HG03039 (cell line): ENCODE results near the gene MLX.
"Not testable (repeated sequence)": the region's sequence is repeated elsewhere in the genome, so short reads cannot be mapped to it uniquely, and the experiment has no call there.

Source experiments
- ATAC-seq: cut with Tn5 transposase; IDR thresholded peaks from one replicate; pipeline ENCODE4 v1.9.1; 2021; ENCODE audit warnings: mild to moderate bottlenecking, moderate library complexity; ENCODE audit not compliant: unreplicated experiment

MLX gene

GRCh38 chr17:42577532-42578281, 10.8 kb downstream of the MLX start, which contains the start of gene PSMC3IP:
PSMC3IP (minus strand) TSS chr17:42577729; CDS start chr17:42577686, 43 bp downstream.
- peak; percentile 51 for ATAC-seq

GRCh38 chr17:42578282-42578869, 11.5 kb downstream of the MLX start:
- ATAC-seq = no peak

- no peak for ATAC-seq
These were observed 13.1 kb downstream of the MLX start for GRCh38 chr17:42579794-42580551.

GRCh38 chr17:42581744-42582270, 14.9 kb downstream of the MLX start:
- no peak for ATAC-seq

GRCh38 chr17:42584880-42585279, 18.0 kb downstream of the MLX start:
- no peak for ATAC-seq

GRCh38 chr17:42585353-42585752, 18.5 kb downstream of the MLX start:
- no peak for ATAC-seq

GRCh38 chr17:42586514-42587230, 19.8 kb downstream of the MLX start:
- no peak for ATAC-seq

GRCh38 chr17:42590886-42591285, 24.0 kb downstream of the MLX start:
- ATAC-seq = no peak

GRCh38 chr17:42591411-42591810, 24.5 kb downstream of the MLX start:
- ATAC-seq = no peak

GRCh38 chr17:42596386-42596785, 29.5 kb downstream of the MLX start:
- no peak for ATAC-seq

GRCh38 chr17:42598905-42599304, 32.0 kb downstream of the MLX start:
- ATAC-seq = no peak

- no peak for ATAC-seq
These were observed 36.4 kb downstream of the MLX start for GRCh38 chr17:42603318-42603717.

- no peak for ATAC-seq
These were observed 40.9 kb downstream of the MLX start for GRCh38 chr17:42607769-42608168.

- ATAC-seq = peak; percentile 23
These were observed 41.6 kb downstream of the MLX start for GRCh38 chr17:42608305-42609181.

- ATAC-seq = peak; percentile 83
These were observed 42.4 kb downstream of the MLX start, which contains the start of the genes RETREG3 and TUBG1 for GRCh38 chr17:42609182-42609813. RETREG3 (minus strand) TSS chr17:42609374; CDS start chr17:42609324, 50 bp downstream. TUBG1 (plus strand) TSS chr17:42609683; CDS start chr17:42609738, 55 bp downstream.

GRCh38 chr17:42609814-42610801, 43.2 kb downstream of the MLX start:
- not testable (repeated sequence) for ATAC-seq

GRCh38 chr17:42612013-42612412, 45.1 kb downstream of the MLX start:
- no peak for ATAC-seq

GRCh38 chr17:42613699-42614295, 46.9 kb downstream of the MLX start:
- ATAC-seq = no peak
